Activated naive CD4-positive, alpha-beta T cell treated with anti-CD3 and anti-CD28 coated beads, Interleukin-2, amount 50 U/mL, for 24 hours (primary cell): ENCODE data around the gene IRX1.

Experiments
- H3K27ac Mint-ChIP-seq: one replicate; pipeline ENCODE4 v1.8.0; 2021; ENCODE audit warnings: mild to moderate bottlenecking, mixed read lengths
- H3K27me3 Mint-ChIP-seq: one replicate; pipeline ENCODE4 v1.8.0; 2021; ENCODE audit warnings: mixed read lengths
- H3K36me3 Mint-ChIP-seq: one replicate; pipeline ENCODE4 v1.8.0; 2021; ENCODE audit warnings: mixed read lengths
- H3K4me1 Mint-ChIP-seq: one replicate; pipeline ENCODE4 v1.8.0; 2021; ENCODE audit warnings: mixed read lengths
- H3K4me3 Mint-ChIP-seq: one replicate; pipeline ENCODE4 v1.8.0; 2021; ENCODE audit warnings: mild to moderate bottlenecking, mixed read lengths
- H3K9me3 Mint-ChIP-seq: one replicate; pipeline ENCODE4 v1.8.0; 2021; ENCODE audit warnings: mixed read lengths

IRX1 gene

DNA sequence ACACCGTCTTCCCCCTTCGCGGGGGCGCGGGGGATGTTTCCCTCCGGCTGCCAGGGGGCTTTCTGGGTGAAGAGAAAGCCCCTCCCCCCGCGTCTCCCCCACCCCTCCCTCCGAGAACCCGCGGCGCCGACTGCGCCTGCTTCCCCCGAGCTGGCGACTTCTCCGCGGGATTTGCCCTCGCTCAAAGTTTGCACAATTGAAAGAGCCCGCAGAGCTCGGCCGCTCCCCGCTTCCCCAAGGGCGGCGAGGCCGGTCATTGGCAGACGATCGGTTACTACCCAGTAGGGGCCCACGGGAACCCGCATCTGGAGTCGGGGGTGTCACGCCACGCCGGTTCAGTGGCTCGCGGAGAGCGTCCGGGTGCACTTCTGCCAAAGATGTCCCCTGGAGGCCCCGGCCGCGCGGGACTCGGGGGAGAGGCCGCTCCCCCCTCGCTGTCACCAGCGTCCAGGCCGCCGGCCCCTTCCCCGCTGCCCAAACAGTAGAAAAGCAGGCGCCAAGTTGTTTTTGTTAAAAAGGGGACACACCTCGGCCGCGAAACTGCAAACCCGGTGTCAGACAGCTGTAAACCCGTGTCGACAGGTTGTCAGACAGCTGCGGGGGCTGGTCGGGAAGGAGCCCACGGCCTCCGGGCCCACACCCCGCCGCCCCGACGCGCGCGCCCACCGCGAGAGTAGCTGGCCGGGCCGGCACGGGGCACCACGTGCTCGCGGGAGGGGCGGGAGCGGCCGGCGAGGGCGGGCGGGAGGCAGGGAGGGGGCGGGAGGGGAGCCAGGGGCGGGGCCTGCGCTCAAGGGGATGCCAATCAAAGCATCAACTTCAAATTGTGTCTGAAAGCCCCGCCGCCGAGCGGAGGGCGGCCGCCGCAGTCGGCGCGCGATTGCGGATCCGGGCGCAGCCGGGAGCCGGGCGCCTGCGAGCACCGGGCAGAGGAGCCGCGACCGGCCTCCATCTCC lies at the start of gene IRX1:
Gene IRX1, plus strand, starts transcription at position 827 of the 956 bp plus-strand sequence. CDS start 274 bp downstream, outside the sequence.
- H3K27me3 Mint-ChIP-seq: peaks cover 39% of the 10 kb centered on the region
- H3K9me3 Mint-ChIP-seq: no peaks in the 10 kb centered on the region
- H3K27ac Mint-ChIP-seq: no peak within 1 kb of the TSS
- H3K36me3 Mint-ChIP-seq: no peaks in the 10 kb centered on the region
- H3K4me1 Mint-ChIP-seq: peaks cover 5% of the 10 kb centered on the region
- H3K4me3 Mint-ChIP-seq: no peak within 1 kb of the TSS

DNA sequence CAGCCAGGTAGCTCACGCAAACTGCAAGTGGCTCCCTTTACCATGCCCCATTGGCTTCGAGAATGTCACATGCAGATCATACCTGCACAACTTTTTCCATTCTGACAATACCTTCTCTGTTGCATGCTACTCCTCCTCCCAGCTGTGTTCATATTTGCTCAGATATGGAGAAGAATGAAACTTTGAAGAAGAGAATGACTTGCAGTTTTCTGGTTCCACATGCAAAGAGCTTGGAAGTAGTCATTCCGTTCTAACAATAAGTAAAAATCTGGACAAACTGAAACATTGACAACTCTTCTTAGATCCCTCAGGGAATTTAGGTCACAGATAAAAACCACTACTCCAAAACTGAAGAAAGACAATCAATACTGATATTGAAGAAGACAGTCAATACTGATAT lies 49.6 kb upstream of the IRX1 start:
- Mint-ChIP-seq H3K4me3 (no peak overlapping the region), H3K27me3 (no peaks in the 10 kb centered on the region), H3K9me3 (no peaks in the 10 kb centered on the region), H3K4me1 (no peaks in the 10 kb centered on the region), H3K27ac (no peak overlapping the region), H3K36me3 (no peaks in the 10 kb centered on the region)

DNA sequence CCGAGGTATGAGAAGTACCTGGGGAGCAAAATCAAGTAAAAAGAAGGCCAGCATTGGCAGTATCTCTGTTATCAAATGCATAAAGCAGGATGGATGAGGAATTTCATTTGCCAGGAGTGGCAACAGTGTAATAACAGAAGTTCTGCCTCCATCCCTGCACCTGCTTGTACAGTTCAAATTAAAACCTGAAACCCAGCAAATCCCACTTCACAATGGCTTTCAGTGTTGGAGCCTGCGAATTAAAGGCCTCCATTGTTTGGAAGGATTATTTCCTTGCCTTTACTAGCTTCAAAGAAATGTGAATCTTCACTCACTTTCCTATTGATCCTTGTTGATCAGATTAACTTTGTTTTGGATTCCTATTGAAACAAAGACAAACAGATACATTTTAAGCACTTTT lies 31.5 kb upstream of the IRX1 start:
- H3K4me1 Mint-ChIP-seq: no peaks in the 10 kb centered on the region
- H3K27me3 Mint-ChIP-seq: no peaks in the 10 kb centered on the region
- no peak overlapping the region for H3K4me3 Mint-ChIP-seq
- H3K27ac Mint-ChIP-seq: no peak overlapping the region
- H3K36me3 Mint-ChIP-seq: no peaks in the 10 kb centered on the region
- H3K9me3 Mint-ChIP-seq: peaks cover 12% of the 10 kb centered on the region

DNA sequence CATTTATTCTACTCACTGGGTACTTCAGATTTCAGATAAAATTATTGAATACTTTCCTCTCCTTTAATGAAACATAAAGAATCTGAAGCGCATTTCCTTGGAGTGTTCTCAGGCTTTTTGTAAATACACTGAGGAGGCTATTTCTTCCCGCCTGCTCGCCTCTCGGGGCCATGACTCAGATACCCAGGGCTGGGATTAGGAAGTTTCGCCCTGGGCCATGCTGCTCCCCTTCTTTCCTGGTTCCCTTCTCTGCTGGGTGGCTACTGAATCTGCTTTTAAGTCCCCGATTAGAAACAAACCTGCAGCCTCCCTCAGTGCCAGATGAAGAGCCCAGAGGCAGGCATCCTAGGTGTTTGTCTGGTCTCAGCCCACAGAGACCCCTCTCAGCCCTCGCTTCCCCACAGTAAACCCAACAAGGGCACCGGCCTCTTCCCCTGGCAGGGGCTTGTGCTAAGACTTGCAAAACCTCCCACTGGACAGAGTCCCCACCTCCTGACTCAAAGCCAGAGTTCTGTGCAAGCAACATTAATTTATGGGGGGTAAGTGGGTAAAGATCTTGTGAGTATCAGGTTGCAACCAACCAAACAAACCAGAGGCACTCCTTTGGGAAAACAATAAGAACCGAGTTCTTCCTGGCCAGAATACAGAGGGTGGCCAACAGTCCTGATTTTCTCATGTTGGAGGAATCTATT lies 30.7 kb upstream of the IRX1 start:
- Mint-ChIP-seq H3K4me3 (no peak overlapping the region), H3K27me3 (no peaks in the 10 kb centered on the region), H3K9me3 (peaks cover 12% of the 10 kb centered on the region), H3K27ac (no peak overlapping the region), H3K4me1 (no peaks in the 10 kb centered on the region), H3K36me3 (no peaks in the 10 kb centered on the region)

DNA sequence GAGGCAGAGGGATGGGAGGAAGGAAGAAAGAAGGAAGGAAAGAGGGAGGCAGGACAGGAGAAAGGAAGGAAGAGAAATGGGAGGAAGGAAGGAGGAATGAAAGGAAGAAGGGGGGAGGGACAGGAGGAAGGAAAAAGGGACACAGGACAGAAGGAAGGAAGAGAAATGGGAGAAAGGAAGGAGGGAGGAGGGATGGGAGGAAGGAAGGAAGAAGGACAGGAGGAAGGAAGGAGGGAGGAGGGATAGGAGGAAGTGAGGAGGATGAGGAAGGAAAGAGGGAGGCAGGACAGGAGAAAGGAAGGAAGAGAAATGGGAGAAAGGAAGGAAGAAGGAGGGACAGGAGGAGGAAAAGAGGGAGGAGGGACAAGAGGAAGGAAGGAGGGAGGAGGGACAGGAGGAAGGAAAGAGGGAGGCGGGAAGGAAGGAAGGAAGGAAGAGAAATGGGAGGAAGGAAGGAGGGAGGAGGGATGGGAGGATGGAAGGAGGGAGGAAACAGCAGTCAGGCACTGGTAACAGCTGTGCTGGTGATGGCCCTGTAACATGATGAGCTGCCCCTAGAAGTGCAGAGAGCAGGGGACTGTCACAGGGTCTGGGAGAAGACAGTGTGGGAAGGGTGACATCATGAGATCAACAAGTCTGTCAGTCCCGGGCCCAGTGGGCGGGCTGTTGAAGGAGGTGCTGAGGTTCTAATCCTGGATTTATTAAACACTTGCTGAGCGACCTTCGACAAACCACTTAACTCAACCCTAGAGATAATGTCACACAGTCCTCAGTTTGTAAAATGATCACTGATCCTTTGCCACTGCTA lies 10.7 kb upstream of the IRX1 start:
- no peak overlapping the region for H3K27ac Mint-ChIP-seq
- peaks cover 17% of the 10 kb centered on the region for H3K27me3 Mint-ChIP-seq
- peaks cover 12% of the 10 kb centered on the region for H3K9me3 Mint-ChIP-seq
- H3K36me3 Mint-ChIP-seq: no peaks in the 10 kb centered on the region
- H3K4me1 Mint-ChIP-seq: no peaks in the 10 kb centered on the region
- H3K4me3 Mint-ChIP-seq: no peak overlapping the region

DNA sequence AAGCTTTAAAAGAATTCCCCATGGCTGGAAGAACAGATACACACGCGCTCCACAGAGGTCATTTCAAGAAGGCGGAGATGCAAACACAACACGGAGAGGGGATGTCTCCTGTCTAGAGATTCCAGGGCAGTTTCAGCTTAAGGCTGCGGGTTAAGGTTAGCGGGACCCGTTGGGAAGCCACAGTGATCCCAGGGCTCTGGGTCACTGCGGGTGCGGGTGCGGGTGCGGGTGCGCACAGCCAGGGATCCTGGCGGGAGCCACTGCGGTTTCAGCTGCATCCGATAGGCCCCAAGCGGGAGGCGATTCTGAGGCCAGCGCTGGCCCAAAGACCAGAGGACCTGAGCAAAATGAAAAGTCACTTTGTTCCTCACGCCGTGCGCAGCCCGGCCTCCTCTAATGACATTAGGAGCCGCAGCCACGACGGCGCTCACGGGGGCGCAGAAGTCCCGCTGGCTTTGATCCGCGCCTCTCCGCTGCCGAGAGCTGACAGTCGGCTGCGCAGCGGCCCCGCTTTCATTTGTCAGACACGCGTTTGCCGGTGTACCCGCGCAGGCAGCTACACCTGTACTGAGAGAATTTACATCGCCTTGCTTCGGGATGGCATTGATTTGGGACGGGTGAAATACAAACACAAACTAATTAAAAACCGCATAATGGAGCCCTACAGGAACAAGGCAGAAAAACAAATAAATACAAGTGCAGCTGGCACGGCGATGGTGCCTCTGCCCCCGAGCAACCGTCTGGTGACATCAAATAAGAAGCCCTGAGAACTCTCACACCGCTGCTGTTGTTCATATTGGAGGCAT lies 5.3 kb upstream of the IRX1 start:
- Mint-ChIP-seq H3K27me3 (peaks cover 33% of the 10 kb centered on the region), H3K36me3 (no peaks in the 10 kb centered on the region), H3K4me1 (peaks cover 5% of the 10 kb centered on the region), H3K9me3 (peaks cover 5% of the 10 kb centered on the region), H3K27ac (no peak overlapping the region), H3K4me3 (no peak overlapping the region)

DNA sequence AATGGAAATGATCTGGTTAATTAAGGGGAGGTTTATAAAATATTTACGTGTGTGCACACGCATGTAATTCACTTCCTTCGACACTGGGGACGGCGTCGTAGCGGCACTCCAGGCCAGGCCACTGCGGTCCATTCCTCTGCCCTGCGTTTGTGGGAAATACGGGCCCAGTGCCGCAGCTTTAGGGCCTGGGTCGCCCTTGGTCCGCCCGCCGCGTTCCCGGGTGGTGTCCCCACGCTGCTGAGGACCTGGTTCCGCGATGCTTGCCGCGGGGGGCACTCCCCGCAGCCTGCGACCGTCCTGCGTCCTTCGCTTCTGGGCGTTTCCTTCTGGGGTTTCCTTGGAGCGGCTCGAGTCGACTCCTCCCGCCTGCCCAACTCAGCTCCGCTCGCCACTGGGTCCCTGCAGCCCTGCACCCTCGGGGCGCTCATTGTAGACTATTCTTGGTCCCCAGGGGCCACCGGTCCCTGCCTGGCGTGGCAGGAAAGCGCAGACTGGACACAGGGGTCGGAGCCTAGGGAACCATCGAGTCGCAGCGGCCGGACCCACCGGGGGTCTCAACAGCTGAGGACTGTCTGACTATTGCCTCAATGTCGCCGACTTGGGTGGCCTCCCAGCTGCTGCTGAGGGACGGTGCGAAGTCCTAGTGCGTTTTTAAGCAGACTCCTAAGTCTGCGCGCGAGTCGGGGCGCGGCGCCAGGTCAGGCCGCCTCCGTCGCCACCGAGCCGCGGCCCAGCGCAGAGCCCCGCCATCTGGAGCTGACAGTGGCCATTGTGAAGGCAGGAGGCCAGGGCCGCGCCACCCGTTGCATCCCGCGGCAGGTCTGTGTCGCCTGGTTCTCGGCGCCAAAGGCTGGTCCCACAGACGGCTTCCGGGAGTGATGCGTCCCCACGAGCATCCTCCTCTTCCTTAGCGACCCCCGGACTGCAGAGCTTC lies 4.4 kb upstream of the IRX1 start:
- Mint-ChIP-seq H3K27ac (no peak overlapping the region), H3K36me3 (no peaks in the 10 kb centered on the region), H3K4me1 (peaks cover 5% of the 10 kb centered on the region), H3K27me3 (peaks cover 33% of the 10 kb centered on the region), H3K4me3 (no peak overlapping the region), H3K9me3 (peaks cover 5% of the 10 kb centered on the region)

DNA sequence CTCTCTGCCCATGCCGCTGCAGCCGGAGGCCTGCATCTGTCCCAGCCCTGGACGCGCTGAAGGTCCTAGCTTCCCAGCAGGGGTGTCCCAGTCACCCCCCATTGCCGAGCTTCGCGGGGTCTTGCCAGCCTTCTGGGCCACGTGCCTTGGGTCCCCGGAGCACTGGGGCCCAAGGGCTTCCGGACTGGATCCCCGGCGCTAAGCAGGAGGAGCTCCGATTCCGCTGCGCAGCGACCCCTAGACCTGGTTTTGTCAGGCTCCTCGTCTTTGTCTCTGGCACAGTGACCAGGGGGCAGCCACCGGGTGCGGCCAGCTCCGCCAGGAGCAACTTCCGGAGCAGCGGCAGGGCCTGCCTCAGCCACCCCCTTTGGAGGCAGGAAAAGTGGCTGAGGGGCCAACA lies 3.3 kb upstream of the IRX1 start:
- no peak overlapping the region for H3K4me3 Mint-ChIP-seq
- H3K27ac Mint-ChIP-seq: no peak overlapping the region
- no peaks in the 10 kb centered on the region for H3K36me3 Mint-ChIP-seq
- peaks cover 5% of the 10 kb centered on the region for H3K9me3 Mint-ChIP-seq
- H3K27me3 Mint-ChIP-seq: peaks cover 38% of the 10 kb centered on the region
- peaks cover 5% of the 10 kb centered on the region for H3K4me1 Mint-ChIP-seq

DNA sequence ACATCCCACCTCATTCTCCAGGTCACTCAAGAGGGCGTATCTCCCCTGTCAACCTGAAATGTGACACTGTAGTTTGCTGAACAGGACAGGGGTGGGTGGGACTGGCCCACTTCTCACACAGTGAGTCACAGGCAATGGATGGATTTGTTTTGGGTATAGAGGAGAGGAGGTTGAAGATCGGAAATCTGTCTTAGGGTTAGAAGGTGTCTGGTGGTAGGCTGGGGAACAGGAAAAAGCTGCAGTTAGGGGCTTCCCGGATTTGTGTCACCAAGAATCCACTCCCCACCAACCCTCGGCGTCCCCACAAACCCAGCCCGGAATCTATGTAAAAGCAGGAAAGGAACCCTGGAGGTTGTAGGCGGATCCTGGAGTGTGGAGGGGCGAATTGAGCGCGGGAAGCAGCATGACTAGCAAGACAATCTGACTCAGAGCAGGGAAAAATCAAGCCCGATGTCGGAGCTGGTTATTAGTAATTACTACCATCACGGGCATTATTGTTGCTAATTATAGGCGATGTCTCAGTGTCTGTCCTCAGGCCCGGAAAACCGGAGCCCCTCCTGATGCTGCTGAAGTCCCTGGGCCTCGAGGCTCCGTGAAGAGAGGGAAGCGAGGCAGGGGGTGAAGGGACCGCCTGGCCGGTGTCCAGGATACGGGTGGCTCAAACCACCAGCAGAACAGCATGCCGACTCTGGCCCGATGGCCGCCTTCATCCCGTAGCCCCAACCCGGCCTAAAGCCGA lies 1.7 kb upstream of the IRX1 start:
- Mint-ChIP-seq H3K4me3 (no peak overlapping the region), H3K36me3 (no peaks in the 10 kb centered on the region), H3K27ac (peak overlapping the region; percentile 8), H3K27me3 (peaks cover 43% of the 10 kb centered on the region), H3K9me3 (no peaks in the 10 kb centered on the region), H3K4me1 (peaks cover 5% of the 10 kb centered on the region)

DNA sequence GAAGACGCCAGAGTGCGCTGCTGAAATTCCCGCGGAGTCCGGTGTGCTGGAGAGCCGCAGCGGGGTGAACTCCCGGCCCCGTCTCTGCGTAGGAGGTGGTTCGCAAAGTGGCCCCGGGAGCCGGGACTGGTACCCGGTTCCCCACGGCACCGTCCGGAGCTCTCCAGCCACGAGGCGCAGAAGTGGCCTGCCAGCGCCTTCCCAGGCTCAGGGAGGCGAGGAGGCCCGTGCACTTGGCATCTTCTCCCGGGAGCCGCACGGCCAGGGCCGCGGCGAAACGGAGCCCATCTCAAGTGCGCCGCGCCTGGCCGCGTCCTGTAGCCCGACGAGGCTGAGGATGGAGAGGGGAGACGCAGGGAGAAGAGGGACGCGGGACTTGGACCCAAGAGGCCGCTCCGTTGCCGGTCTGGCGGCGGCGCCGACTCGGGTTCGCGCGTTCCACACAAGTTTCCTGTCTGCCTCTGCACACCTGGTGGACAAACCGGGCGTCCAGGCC lies 1.1 kb upstream of the IRX1 start:
- Mint-ChIP-seq H3K27me3 (peaks cover 45% of the 10 kb centered on the region), H3K27ac (no peak overlapping the region), H3K4me1 (peaks cover 5% of the 10 kb centered on the region), H3K36me3 (no peaks in the 10 kb centered on the region), H3K9me3 (no peaks in the 10 kb centered on the region), H3K4me3 (no peak overlapping the region)

DNA sequence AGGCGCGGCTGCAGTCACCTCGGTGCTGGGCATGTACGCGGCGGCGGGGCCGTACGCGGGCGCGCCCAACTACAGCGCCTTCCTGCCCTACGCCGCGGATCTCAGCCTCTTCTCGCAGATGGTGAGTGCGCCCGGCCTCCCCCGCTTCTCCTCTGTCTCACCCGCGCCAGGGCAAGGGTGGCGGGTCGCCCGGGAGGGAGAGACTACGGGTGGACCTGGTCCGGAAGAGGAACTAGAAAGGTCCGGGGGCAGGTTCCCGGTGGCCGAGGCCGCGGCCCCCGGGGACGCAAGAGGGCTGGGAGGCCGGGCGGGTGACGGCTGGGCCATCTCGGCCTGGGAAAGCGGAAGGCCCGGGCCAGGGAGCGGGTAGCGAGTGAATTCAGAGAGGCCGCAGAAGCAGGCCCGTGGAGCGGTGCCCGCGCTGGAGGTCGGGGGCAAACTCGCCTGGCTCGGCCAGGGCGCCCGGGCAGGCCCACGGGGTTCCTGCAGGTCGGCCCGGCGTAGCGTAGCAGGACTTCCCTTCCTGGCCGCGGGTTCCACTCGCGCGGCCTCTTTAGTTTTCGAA lies 711 bp downstream of the IRX1 start:
- Mint-ChIP-seq H3K36me3 (no peaks in the 10 kb centered on the region), H3K27me3 (peaks cover 39% of the 10 kb centered on the region), H3K4me3 (no peak overlapping the region)

DNA sequence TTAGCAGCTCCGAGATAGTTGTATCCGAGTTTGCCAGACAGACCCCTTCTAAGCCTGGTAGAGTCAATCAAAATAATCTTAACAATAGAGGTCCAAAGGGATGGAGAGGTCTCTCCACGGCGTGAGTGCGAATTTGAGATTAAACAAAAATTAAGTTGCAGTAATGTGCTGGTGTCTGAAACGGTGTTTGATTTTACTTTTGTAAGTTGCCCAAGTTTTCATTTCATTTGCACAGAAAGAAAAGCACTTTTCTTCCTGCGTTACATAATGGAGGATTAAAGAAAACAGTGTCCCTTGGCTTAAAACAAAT lies 1.2 kb downstream of the IRX1 start:
- H3K4me3 Mint-ChIP-seq: no peak overlapping the region
- H3K36me3 Mint-ChIP-seq: peaks cover 3% of the 10 kb centered on the region
- H3K4me1 Mint-ChIP-seq: peaks cover 13% of the 10 kb centered on the region
- peaks cover 44% of the 10 kb centered on the region for H3K27me3 Mint-ChIP-seq
- no peaks in the 10 kb centered on the region for H3K9me3 Mint-ChIP-seq
- H3K27ac Mint-ChIP-seq: no peak overlapping the region

More for the DNA sequence above, 711 bp downstream of the IRX1 start:
- Mint-ChIP-seq H3K27ac (no peak overlapping the region), H3K9me3 (no peaks in the 10 kb centered on the region), H3K4me1 (peaks cover 8% of the 10 kb centered on the region)
